NCI-H82 treated with DMSO at 0.1 percent for 48 hours (cell line): ENCODE results near the gene C15orf62.

Source experiments
- DNase-seq: peaks from one replicate; lab custom pipeline; 2025; ENCODE audit not compliant: unreplicated experiment; lab: John Stamatoyannopoulos, UW

The C15orf62 gene

DNA sequence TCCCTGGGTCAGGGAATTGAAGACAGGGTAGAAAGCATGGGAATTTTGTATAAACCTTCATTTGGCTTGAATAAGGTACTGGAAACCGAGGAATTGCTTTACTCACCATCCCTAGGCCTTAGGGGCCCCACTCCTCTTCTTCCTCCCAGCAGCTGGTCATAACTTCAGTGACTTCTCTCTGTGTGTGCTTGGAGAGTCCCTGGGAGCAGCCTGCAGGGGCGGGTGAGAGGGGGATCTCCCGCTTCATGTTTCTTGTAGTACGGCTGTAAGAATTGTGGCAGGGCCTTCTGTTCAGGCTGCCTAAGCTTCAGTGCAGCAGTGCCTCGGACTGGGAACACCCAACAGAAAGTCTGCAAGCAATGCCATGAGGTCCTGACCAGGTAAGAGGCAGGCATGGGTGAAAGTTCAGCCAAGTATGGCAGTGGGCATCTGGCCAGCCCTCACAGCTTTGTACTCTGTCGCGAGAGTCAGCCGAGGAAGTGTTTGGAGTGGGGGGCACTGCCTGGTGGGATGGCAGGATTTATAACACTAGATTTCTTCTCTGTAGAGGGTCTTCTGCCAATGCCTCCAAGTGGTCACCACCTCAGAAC lies 39.2 kb downstream of the C15orf62 start:
- no peak for DNase-seq

DNA sequence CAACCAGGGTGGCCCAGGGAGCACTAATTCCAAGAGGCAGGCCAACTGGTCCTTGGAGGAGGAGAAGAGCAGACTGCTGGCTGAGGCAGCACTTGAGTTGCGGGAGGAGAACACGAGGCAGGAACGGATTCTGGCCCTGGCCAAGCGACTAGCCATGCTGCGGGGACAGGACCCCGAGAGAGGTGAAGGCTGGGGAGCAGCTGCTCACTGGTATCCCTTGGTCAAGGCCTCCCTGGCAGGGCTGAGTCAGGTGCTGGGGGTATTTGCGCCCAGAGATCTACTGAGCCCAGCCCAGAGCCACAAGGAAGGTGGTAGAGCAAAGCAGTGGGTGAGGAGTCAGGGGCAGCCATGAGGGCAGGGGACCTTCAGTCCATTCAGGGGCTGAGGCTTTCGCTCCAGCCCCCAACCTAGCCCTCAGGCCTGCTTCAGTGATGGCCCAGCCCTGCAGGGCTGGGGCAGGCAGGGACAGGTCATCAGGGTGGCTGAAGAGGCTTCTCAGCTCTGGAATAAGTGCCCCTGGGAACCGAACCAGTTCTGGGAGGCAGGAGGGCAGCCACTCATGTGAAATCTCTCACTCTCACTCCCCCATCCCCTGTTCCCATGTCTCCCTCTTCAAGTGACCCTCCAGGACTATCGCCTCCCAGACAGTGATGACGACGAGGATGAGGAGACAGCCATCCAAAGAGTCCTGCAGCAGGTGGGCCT lies 43.1 kb downstream of the C15orf62 start:
- DNase-seq = no peak

DNA sequence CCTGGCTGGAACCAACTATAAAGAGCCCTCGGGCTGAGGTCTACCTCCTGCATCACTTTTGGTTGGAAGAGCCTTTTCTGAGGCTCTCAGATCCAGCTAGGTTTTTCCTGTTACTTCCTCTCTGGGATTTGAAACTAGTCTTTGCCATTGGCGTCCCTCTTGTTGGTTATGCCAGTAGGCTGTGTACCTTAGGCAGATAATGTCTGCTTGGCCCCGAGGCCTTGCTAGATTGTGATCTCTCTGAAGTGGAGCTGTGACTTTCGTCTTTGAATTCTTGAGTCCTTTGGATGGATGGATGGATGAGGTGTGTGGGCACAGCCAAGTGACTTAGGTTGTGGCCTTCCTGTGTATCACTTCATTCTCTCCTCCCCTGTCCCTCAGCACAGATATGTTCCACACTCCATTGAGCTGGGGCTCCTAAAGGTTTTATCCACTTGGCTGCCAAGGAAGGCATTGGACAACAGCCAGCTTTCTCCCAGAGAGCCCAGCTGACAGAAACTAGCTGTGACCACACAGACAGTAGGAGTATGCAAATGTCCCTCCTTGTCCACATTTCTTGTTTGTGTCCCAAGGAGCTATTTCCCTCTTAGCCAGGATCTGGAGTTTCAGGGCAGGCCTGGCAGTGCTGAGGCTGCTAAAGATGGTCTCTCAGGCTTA lies 45.4 kb downstream of the C15orf62 start:
- DNase-seq = peak; percentile 15

DNA sequence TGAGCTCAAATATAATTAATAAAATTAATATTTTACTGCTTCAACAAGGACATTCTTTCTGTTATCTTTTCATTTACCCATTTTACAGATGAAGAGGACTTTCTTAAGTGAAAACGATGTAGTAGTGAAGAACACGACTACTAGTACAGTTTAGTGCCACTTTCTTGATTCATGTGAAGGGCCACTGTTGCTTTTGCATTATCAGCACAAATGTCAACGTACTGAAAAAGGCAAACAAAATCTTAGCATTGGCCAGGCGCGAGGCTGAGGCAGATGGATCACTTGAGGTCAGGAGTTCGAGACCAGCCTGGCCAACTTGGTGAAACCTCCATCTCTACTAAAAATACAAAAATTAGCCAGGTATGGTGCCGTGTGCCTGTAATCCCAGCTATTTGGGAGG lies 49.3 kb downstream of the C15orf62 start:
- DNase-seq = no peak

DNA sequence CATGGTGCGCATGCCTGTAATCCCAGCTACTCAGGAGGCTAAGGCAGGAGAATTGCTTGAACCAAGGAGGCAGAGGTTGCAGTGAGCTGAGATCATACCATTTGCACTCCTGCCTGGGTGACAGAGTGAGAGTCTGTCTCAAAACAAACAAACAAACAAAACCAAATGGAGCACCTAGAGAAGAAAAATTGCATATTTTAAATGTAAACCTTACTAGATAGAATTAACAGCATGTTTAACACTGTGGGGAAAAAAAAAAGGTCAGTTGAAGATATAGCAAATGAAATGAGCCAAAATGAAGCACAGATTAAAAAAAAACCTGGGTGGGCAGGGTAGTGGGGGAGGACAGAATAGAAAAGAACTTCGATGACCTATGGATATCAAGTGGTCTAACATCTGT lies 51.4 kb downstream of the C15orf62 start:
- no peak for DNase-seq
